ENCODE data around the gene DBP.
"Not testable (repeated sequence)": the region's sequence is repeated elsewhere in the genome, so short reads cannot be mapped to it uniquely, and the experiment has no call there.

Gene DBP, protein sequence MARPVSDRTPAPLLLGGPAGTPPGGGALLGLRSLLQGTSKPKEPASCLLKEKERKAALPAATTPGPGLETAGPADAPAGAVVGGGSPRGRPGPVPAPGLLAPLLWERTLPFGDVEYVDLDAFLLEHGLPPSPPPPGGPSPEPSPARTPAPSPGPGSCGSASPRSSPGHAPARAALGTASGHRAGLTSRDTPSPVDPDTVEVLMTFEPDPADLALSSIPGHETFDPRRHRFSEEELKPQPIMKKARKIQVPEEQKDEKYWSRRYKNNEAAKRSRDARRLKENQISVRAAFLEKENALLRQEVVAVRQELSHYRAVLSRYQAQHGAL

DNA sequence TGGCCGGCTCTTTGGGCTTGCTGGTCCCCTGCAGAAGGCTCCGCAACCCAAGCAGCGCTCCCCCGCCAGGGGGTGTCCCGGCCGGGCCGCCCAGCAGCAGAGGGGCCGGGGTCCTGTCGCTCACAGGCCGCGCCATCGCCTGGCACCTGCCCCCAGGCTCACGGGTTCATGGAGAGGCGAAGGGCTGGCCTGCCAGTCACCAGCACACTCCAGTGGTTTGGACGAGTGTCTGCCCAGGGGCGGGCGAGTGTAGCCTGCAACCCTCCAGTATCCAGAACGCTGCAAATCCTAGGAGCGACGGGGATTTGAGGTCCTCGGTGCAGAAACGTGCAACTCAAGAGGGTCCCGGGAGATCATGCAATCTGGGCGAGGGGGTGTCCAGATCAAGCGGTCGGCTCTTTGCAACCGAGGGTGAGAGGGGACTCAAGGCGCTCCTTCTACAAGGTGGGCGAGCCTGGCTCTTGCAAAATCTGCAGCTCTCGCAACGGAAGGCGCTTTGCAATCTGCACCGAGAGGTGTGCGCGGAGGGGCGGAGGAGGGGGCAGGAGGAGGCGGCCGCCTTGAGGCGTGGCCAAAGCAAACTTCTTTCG, at the start of gene DBP:
Gene DBP, minus strand, starts transcription at position 521 of the 590 bp plus-strand sequence. Its CDS starts 385 bp downstream, at position 136.
- in situ Hi-C loops (cut with HindIII; ENCODE audit: low sequenced_read_pairs) = no loop called here
- TF ChIP-seq, protein P1, sequence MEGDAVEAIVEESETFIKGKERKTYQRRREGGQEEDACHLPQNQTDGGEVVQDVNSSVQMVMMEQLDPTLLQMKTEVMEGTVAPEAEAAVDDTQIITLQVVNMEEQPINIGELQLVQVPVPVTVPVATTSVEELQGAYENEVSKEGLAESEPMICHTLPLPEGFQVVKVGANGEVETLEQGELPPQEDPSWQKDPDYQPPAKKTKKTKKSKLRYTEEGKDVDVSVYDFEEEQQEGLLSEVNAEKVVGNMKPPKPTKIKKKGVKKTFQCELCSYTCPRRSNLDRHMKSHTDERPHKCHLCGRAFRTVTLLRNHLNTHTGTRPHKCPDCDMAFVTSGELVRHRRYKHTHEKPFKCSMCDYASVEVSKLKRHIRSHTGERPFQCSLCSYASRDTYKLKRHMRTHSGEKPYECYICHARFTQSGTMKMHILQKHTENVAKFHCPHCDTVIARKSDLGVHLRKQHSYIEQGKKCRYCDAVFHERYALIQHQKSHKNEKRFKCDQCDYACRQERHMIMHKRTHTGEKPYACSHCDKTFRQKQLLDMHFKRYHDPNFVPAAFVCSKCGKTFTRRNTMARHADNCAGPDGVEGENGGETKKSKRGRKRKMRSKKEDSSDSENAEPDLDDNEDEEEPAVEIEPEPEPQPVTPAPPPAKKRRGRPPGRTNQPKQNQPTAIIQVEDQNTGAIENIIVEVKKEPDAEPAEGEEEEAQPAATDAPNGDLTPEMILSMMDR (IDR thresholded peaks at IDR 0.05; ENCODE audit: low read depth, low read length) = peak; percentile 16
- no peak for DNase-seq (ENCODE audit: low read depth, low spot score)
- peak within 1 kb of the TSS; percentile 54 for H3K4me3 ChIP-seq (ENCODE audit: low read depth, low read length)

DNA sequence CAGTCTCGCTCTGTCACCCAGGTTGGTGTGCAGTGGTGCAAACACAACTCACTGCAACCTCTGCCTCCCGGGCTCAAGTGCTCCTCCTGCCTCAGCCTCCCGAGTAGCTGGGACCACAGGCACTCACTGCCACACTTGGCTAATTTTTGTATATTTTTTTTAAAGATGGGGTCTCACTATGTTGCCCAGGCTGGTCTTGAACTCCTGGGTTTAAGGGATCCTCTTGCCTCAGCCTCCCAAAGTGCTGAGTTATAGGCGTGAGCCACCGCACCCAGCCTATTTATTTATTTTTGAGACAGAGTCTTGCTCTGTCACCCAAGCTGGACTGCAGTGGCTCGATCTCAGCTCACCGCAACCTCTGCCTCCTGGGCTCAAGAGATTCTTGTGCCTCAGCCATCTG, 49.5 kb upstream of the DBP start:
- DNase-seq (ENCODE audit: low read depth, low spot score); H3K4me3 ChIP-seq (ENCODE audit: low read depth, low read length); in situ Hi-C loops (cut with HindIII; ENCODE audit: low sequenced_read_pairs): not testable (repeated sequence)

DNA sequence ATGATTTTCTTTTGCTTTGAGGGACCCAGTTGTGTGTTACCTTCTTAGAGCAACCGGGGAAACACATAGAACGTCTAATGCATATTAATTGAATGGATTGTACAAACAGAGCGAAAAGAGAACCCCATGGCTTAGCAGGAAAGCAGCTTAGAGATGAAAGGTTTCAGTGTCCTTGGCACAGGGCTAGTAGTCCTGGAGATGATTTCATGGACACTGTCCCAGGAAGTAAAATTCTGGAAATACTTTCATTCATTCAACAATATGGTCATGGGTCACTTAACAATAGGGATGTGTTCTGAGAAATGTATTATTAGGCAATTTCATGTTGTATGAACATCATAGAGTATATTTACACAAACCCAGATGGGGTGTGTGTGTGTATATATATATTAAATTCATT, 48.9 kb upstream of the DBP start:
- in situ Hi-C loops (cut with HindIII; ENCODE audit: low sequenced_read_pairs) = no loop called here
- TF ChIP-seq, protein P1 (IDR thresholded peaks at IDR 0.05; ENCODE audit: low read depth, low read length) = no peak
- no peak overlapping the region for H3K4me3 ChIP-seq (ENCODE audit: low read depth, low read length)
- DNase-seq (ENCODE audit: low read depth, low spot score) = no peak

DNA sequence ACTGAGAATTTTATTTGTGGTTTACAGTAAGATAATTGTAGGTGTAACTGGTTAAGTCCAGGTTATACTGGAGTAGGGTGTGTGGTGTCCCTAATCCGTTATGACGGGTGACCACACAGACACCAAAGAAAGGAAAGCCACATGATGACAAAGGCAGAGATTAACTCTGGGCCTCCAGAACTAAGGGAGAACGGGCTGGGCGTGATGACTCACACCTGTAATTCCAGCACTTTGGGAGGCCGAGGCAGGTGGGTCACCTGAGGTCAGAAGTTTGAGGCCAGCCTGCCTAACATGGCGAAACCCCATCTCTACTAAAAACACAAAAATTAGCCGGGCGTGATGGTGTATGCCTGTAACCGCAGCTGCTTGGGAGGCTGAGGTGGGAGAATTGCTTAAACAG, 48.4 kb upstream of the DBP start:
- TF ChIP-seq, protein P1 (IDR thresholded peaks at IDR 0.05; ENCODE audit: low read depth, low read length) = no peak
- no peak for DNase-seq (ENCODE audit: low read depth, low spot score)
- H3K4me3 ChIP-seq (ENCODE audit: low read depth, low read length) = no peak overlapping the region
- in situ Hi-C loops (cut with HindIII; ENCODE audit: low sequenced_read_pairs) = no loop called here

DNA sequence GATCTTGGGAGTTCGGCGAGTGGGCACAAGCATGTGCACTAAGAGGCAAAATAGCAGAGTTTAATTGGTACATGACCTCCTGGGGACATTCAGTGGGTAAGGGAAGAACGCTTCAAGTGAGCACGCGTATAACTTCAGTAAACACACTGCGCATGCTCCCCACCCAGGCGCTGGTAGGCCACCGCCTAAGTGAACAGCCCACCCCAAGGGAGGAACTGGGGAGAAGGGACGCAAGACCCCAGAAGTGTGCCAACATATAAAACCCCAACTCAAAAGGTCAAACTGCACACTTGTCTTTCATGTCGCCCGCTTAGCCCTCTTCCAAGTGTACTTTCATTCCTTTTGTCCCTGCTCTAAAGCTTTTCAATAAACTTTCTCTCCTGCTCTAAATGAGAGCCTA, 46.2 kb upstream of the DBP start:
- in situ Hi-C loops (cut with HindIII; ENCODE audit: low sequenced_read_pairs) = no loop called here
- peak; percentile 62 for DNase-seq (ENCODE audit: low read depth, low spot score)

DNA sequence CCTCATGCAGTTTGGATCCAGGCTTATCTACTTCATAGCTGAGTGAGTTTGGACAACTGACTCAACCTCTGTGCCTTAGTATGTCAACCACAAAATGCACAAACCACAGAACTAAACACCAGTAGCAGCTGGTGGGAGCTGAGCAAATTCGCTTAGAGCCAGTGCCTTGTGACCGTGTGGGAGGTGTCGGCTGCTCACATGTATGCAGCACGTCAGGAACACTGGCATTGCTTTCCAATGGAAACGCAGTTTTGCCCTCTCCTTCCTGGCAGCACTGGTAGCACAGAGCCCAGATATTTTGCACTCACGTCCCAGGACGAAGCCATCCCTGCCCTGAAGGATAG, 43.9 kb upstream of the DBP start:
- no peak overlapping the region for H3K4me3 ChIP-seq (ENCODE audit: low read depth, low read length)
- peak; percentile 56 for DNase-seq (ENCODE audit: low read depth, low spot score)
- in situ Hi-C loops (cut with HindIII; ENCODE audit: low sequenced_read_pairs) = no loop called here

More for the DNA sequence above, 46.2 kb upstream of the DBP start:
- TF ChIP-seq, protein P1 (IDR thresholded peaks at IDR 0.05; ENCODE audit: low read depth, low read length) = no peak
- peak overlapping the region; percentile 18 for H3K4me3 ChIP-seq (ENCODE audit: low read depth, low read length)

More for the DNA sequence above, 43.9 kb upstream of the DBP start:
- TF ChIP-seq, protein P1 (IDR thresholded peaks at IDR 0.05; ENCODE audit: low read depth, low read length) = no peak

All from astrocyte of the spinal cord (primary cell).